H9 (cell line): ENCODE results near the gene TMEM87A. TPM values are rescaled to one million over a fixed set of nuclear protein-coding genes. Genes with fewer than 3 reads are reported as not detected.

Source experiments
- DNase-seq: peaks from one replicate; pipeline ENCODE4 v3.0.0-alpha.2; 2017
- H2AFZ ChIP-seq: one replicate; pipeline ENCODE4 v1.6.1; 2013; ENCODE audit warnings: mild to moderate bottlenecking, low read length, control low read depth, moderate library complexity
- H2AK5ac ChIP-seq: 2 replicates; pipeline ENCODE4 v1.6.1; 2013; ENCODE audit warnings: low read length, control low read depth, mixed read lengths; ENCODE audit not compliant: insufficient read length
- H2BK120ac ChIP-seq: one replicate; pipeline ENCODE4 v1.6.1; 2013; ENCODE audit warnings: low read depth, mild to moderate bottlenecking, low read length, control low read depth, inconsistent platforms; ENCODE audit not compliant: poor library complexity, severe bottlenecking
- H2BK12ac ChIP-seq: 2 replicates; pipeline ENCODE4 v1.6.1; 2013; ENCODE audit warnings: low read length, control low read depth, mixed read lengths, low read depth; ENCODE audit not compliant: insufficient read length
- H2BK15ac ChIP-seq: 2 replicates; pipeline ENCODE4 v1.6.1; 2013; ENCODE audit warnings: low read depth, low read length, control low read depth
- H2BK20ac ChIP-seq: one replicate; pipeline ENCODE4 v1.6.1; 2013; ENCODE audit warnings: low read depth, mild to moderate bottlenecking, low read length, control low read depth, inconsistent platforms; ENCODE audit not compliant: poor library complexity, severe bottlenecking
- H2BK5ac ChIP-seq: 2 replicates; pipeline ENCODE4 v1.6.1; 2013; ENCODE audit warnings: low read length, control low read depth, mixed read lengths; ENCODE audit not compliant: insufficient read length
- H3K14ac ChIP-seq: 2 replicates; pipeline ENCODE4 v1.6.1; 2013; ENCODE audit warnings: low read length, control low read depth; ENCODE audit not compliant: insufficient read depth
- H3K18ac ChIP-seq: 2 replicates; pipeline ENCODE4 v1.6.1; 2013; ENCODE audit warnings: low read depth, mild to moderate bottlenecking, mixed read lengths, low read length, control low read depth; ENCODE audit not compliant: insufficient read length
- H3K23ac ChIP-seq: 2 replicates; pipeline ENCODE4 v1.6.1; 2013; ENCODE audit warnings: low read length, control low read depth, mixed read lengths, low read depth; ENCODE audit not compliant: insufficient read length
- H3K23me2 ChIP-seq: 2 replicates; pipeline ENCODE4 v1.6.1; 2013; ENCODE audit warnings: low read depth, mild to moderate bottlenecking, mixed read lengths, low read length, control low read depth; ENCODE audit not compliant: insufficient read length, poor library complexity, severe bottlenecking
- H3K27ac ChIP-seq: 2 replicates; pipeline ENCODE4 v1.5.1; 2013; ENCODE audit warnings: low read length, control low read depth, mixed read lengths, low read depth; ENCODE audit not compliant: insufficient read length
- H3K27me3 ChIP-seq: 2 replicates; pipeline ENCODE4 v1.6.1; 2013; ENCODE audit warnings: low read length, control low read depth, inconsistent platforms; ENCODE audit not compliant: insufficient read depth
- H3K4ac ChIP-seq: 2 replicates; pipeline ENCODE4 v1.6.1; 2013; ENCODE audit warnings: low read depth, mild to moderate bottlenecking, control low read depth, inconsistent platforms, low read length, moderate library complexity
- H3K4me1 ChIP-seq: 2 replicates; pipeline ENCODE4 v1.6.1; 2013; ENCODE audit warnings: low read length, control low read depth, inconsistent platforms; ENCODE audit not compliant: insufficient read depth
- H3K4me2 ChIP-seq: 2 replicates; pipeline ENCODE4 v1.6.1; 2013; ENCODE audit warnings: low read length, control low read depth, mixed read lengths; ENCODE audit not compliant: insufficient read length, insufficient read depth
- H3K56ac ChIP-seq: 2 replicates; pipeline ENCODE4 v1.6.1; 2013; ENCODE audit warnings: low read depth, mild to moderate bottlenecking, mixed read lengths, low read length, control low read depth; ENCODE audit not compliant: insufficient read length
- H3K79me1 ChIP-seq: 2 replicates; pipeline ENCODE4 v1.6.1; 2013; ENCODE audit warnings: low read depth, mild to moderate bottlenecking, moderate library complexity, low read length, control low read depth, inconsistent platforms; ENCODE audit not compliant: insufficient read depth, poor library complexity, severe bottlenecking
- H3K79me2 ChIP-seq: 2 replicates; pipeline ENCODE4 v1.6.1; 2013; ENCODE audit warnings: low read length, control low read depth, inconsistent platforms; ENCODE audit not compliant: insufficient read depth
- H3K9ac ChIP-seq: 2 replicates; pipeline ENCODE4 v1.6.1; 2013; ENCODE audit warnings: low read length, control low read depth, mixed read lengths; ENCODE audit not compliant: insufficient read length; ENCODE audit errors: extremely low read depth
- H3K9me3 ChIP-seq: one replicate; pipeline ENCODE4 v1.6.1; 2013; ENCODE audit warnings: low read depth, low read length, inconsistent platforms; ENCODE audit not compliant: control insufficient read depth
- H3T11ph ChIP-seq: one replicate; pipeline ENCODE4 v1.6.1; 2013; ENCODE audit warnings: mild to moderate bottlenecking, low read length, control low read depth, inconsistent platforms
- H4K20me1 ChIP-seq: one replicate; pipeline ENCODE4 v1.6.1; 2013; ENCODE audit not compliant: control insufficient read depth, insufficient read length, insufficient read depth
- H4K5ac ChIP-seq: 2 replicates; pipeline ENCODE4 v1.6.1; 2013; ENCODE audit warnings: low read depth, mild to moderate bottlenecking, mixed read lengths, low read length, control low read depth; ENCODE audit not compliant: insufficient read length
- H4K8ac ChIP-seq: replicated peaks from 2 replicates; pipeline ENCODE4 v1.6.1; 2013; ENCODE audit warnings: low read length, control low read depth, mixed read lengths, low read depth; ENCODE audit not compliant: insufficient read length
- H4K91ac ChIP-seq: 2 replicates; pipeline ENCODE4 v1.6.1; 2013; ENCODE audit warnings: low read depth, mild to moderate bottlenecking, moderate library complexity, mixed read lengths, low read length, control low read depth; ENCODE audit not compliant: insufficient read length
- H3K27ac Mint-ChIP-seq, 3 experiments: 2 replicates in 2 of 3; 3 replicates in 1 of 3; pipeline ENCODE4 v1.8.0; 2020 to 2021; ENCODE audit warnings: mixed read lengths in 3 of 3, mild to moderate bottlenecking in 1 of 3, moderate library complexity in 1 of 3
- H3K27me3 Mint-ChIP-seq: 2 replicates; pipeline ENCODE4 v1.8.0; 2021; ENCODE audit warnings: low read depth, mild to moderate bottlenecking, moderate library complexity, mixed read lengths
- H3K36me3 Mint-ChIP-seq, 3 experiments: 2 replicates in 2 of 3; 3 replicates in 1 of 3; pipeline ENCODE4 v1.8.0; 2020 to 2021; ENCODE audit warnings: low read depth in 3 of 3, mixed read lengths in 3 of 3; ENCODE audit not compliant: insufficient read depth in 1 of 3
- H3K4me1 Mint-ChIP-seq, 2 experiments: 2 replicates each; pipeline ENCODE4 v1.8.0; 2020; ENCODE audit warnings: mixed read lengths in 2 of 2
- H3K4me3 Mint-ChIP-seq, 2 experiments: 2 replicates in 1 of 2; 3 replicates in 1 of 2; pipeline ENCODE4 v1.8.0; 2020 to 2021; ENCODE audit warnings: mild to moderate bottlenecking in 2 of 2, mixed read lengths in 2 of 2, moderate library complexity in 1 of 2
- H3K9me3 Mint-ChIP-seq, 2 experiments: 2 replicates in 1 of 2; 3 replicates in 1 of 2; pipeline ENCODE4 v1.8.0; 2020; ENCODE audit warnings: mild to moderate bottlenecking in 2 of 2, mixed read lengths in 2 of 2, moderate library complexity in 1 of 2
- WGBS: extraction: QIAGEN DNeasy Blood & Tissue Kit; methylation state at CpG from one replicate; pipeline ENCODE4 v1.1.7; 2013; ENCODE audit warnings: missing lambda C conversion rate, low lambda C conversion rate, mixed read lengths; ENCODE audit not compliant: insufficient read length; ENCODE audit errors: extremely low coverage; 5-methylcytosine and 5-hydroxymethylcytosine counted together
- total RNA-seq: library from RNA; stranded (reverse); gene quantifications from 2 replicates; pipeline ENCODE4 v1.2.1, GENCODE V29; 2021
- TF ChIP-seq, protein P1 (sequence below): fragments of 200-600 bp; sonication (generic); conservative IDR thresholded peaks from 3 replicates; pipeline ENCODE4 v1.8.0; 2021; ENCODE audit warnings: antibody characterized with exemption, mild to moderate bottlenecking

The TMEM87A gene
- total RNA-seq, 1 experiment from 2014 or later, result 46.7 TPM

- WGBS, result no CpG with 5 or more reads among the region's 1 CpG
- no peak overlapping the region for H2BK12ac ChIP-seq
Measured at GRCh38 chr15:42289166-42289565, 15.9 kb upstream of the TMEM87A start.

More at GRCh38 chr15:42289166-42289565, 15.9 kb upstream of the TMEM87A start:
- H2AFZ ChIP-seq, result no peak overlapping the region
- no peaks in the 10 kb centered on the region for H3K4me1 ChIP-seq
- no peak overlapping the region for H3K14ac ChIP-seq
- Mint-ChIP-seq H3K27ac (no peak overlapping the region), H3K4me3 (no peak overlapping the region), H3K27me3 (no peaks in the 10 kb centered on the region; the same call in 1 of the 2 replicates), H3K9me3 (no peaks in the 10 kb centered on the region), H3K36me3 (peaks cover 0 to 2% (median 0%) of the 10 kb centered on the region in 3 experiments; a peak in 1 of 7 replicates), H3K4me1 (peaks cover 3 to 12% of the 10 kb centered on the region in 2 experiments; a peak in 3 of 4 replicates)
- no peaks in the 10 kb centered on the region for H3K9me3 ChIP-seq
- H4K8ac ChIP-seq, result no peak overlapping the region
- H3K23ac ChIP-seq, result no peak overlapping the region
- no peak overlapping the region for H3K27ac ChIP-seq
- H3K79me1 ChIP-seq, result no peaks in the 10 kb centered on the region
- H4K5ac ChIP-seq, result no peak overlapping the region
- no peak overlapping the region for H3K4me2 ChIP-seq
- no peak overlapping the region for H2BK20ac ChIP-seq
- no peak overlapping the region for H3T11ph ChIP-seq
- H4K91ac ChIP-seq, result no peak overlapping the region
- no peak overlapping the region for H3K4ac ChIP-seq
- no peak overlapping the region for H3K9ac ChIP-seq
- no peak overlapping the region for H3K56ac ChIP-seq
- TF ChIP-seq, protein P1, sequence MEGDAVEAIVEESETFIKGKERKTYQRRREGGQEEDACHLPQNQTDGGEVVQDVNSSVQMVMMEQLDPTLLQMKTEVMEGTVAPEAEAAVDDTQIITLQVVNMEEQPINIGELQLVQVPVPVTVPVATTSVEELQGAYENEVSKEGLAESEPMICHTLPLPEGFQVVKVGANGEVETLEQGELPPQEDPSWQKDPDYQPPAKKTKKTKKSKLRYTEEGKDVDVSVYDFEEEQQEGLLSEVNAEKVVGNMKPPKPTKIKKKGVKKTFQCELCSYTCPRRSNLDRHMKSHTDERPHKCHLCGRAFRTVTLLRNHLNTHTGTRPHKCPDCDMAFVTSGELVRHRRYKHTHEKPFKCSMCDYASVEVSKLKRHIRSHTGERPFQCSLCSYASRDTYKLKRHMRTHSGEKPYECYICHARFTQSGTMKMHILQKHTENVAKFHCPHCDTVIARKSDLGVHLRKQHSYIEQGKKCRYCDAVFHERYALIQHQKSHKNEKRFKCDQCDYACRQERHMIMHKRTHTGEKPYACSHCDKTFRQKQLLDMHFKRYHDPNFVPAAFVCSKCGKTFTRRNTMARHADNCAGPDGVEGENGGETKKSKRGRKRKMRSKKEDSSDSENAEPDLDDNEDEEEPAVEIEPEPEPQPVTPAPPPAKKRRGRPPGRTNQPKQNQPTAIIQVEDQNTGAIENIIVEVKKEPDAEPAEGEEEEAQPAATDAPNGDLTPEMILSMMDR, result no peak
- H4K20me1 ChIP-seq, result no peaks in the 10 kb centered on the region
- H3K18ac ChIP-seq, result no peak overlapping the region
- no peak overlapping the region for H2AK5ac ChIP-seq
- H2BK5ac ChIP-seq, result no peak overlapping the region
- H3K27me3 ChIP-seq, result no peaks in the 10 kb centered on the region
- no peak overlapping the region for H2BK15ac ChIP-seq
- H2BK120ac ChIP-seq, result no peak overlapping the region
- no peaks in the 10 kb centered on the region for H3K23me2 ChIP-seq
- H3K79me2 ChIP-seq, result no peaks in the 10 kb centered on the region
- DNase-seq, result no peak
